Mucosa of rectum (tissue), 2 donors: ENCODE measurements around the gene IRAK1.
A peak's percentile ranks its signal among the peaks of the same experiment; 100 is the strongest.

ENCODE experiments used
- H3K27ac ChIP-seq, 2 donors: one replicate each; pipeline ENCODE4 v1.7.0; 2013; ENCODE audit warnings: inconsistent platforms in 2 of 2, low read depth in 2 of 2, low read length in 2 of 2
- H3K27me3 ChIP-seq, 2 donors: one replicate each; pipeline ENCODE4 v1.7.0; 2013; ENCODE audit warnings: low read length in 2 of 2; ENCODE audit not compliant: control insufficient read depth in 2 of 2, insufficient read depth in 2 of 2
- H3K36me3 ChIP-seq, 2 donors: one replicate each; pipeline ENCODE4 v1.7.0; 2013; ENCODE audit warnings: low read length in 2 of 2; ENCODE audit not compliant: control insufficient read depth in 2 of 2, insufficient read depth in 2 of 2
- H3K4me1 ChIP-seq, 2 donors: one replicate each; pipeline ENCODE4 v1.7.0; 2013; ENCODE audit warnings: low read length in 2 of 2, mild to moderate bottlenecking in 1 of 2; ENCODE audit not compliant: control insufficient read depth in 2 of 2, insufficient read depth in 2 of 2
- H3K4me3 ChIP-seq, 2 donors: one replicate each; pipeline ENCODE4 v1.7.0; 2013; ENCODE audit warnings: low read length in 2 of 2
- H3K9ac ChIP-seq, 2 donors: one replicate each; pipeline ENCODE4 v1.7.0; 2013; ENCODE audit warnings: low read length in 2 of 2, low read depth in 1 of 2, mild to moderate bottlenecking in 1 of 2
- H3K9me3 ChIP-seq, 2 donors: one replicate each; pipeline ENCODE4 v1.7.0; 2013; ENCODE audit warnings: low read length in 2 of 2; ENCODE audit not compliant: control insufficient read depth in 2 of 2
- donor health status: healthy.
- donor health status: Normal muscosa, but diverticular disease.

The IRAK1 gene

GRCh38 chrX:154030266-154030665, 10.6 kb upstream of the IRAK1 start:
- H3K36me3 ChIP-seq: peaks cover 11% of the 10 kb centered on the region in 2 donors
- no peak overlapping the region for H3K9ac ChIP-seq
- peaks cover 0 to 2% of the 10 kb centered on the region in 2 donors for H3K27me3 ChIP-seq
- H3K4me1 ChIP-seq: peaks cover 9 to 11% of the 10 kb centered on the region in 2 donors
- H3K9me3 ChIP-seq: no peaks in the 10 kb centered on the region
- H3K4me3 ChIP-seq: no peak overlapping the region
- H3K27ac ChIP-seq: no peak overlapping the region

- Histone ChIP-seq H3K4me1 (peaks cover 9 to 11% of the 10 kb centered on the region in 2 donors), H3K4me3 (no peak overlapping the region), H3K27ac (no peak overlapping the region), H3K36me3 (peaks cover 11% of the 10 kb centered on the region in 2 donors), H3K9me3 (no peaks in the 10 kb centered on the region), H3K9ac (no peak overlapping the region), H3K27me3 (peaks cover 0 to 2% of the 10 kb centered on the region in 2 donors)
These were observed 9.7 kb upstream of the IRAK1 start for GRCh38 chrX:154029439-154029838.

- Histone ChIP-seq H3K27me3 (peaks cover 0 to 2% of the 10 kb centered on the region in 2 donors), H3K9me3 (no peaks in the 10 kb centered on the region), H3K4me3 (no peak overlapping the region), H3K36me3 (peaks cover 11% of the 10 kb centered on the region in 2 donors), H3K9ac (no peak overlapping the region), H3K4me1 (peaks cover 9 to 11% of the 10 kb centered on the region in 2 donors), H3K27ac (peak overlapping the region in 1 of 2 donors; percentile 16)
These were observed 8.9 kb upstream of the IRAK1 start for GRCh38 chrX:154028502-154029184.

- Histone ChIP-seq H3K27me3 (peaks cover 0 to 2% of the 10 kb centered on the region in 2 donors), H3K9ac (no peak overlapping the region), H3K9me3 (no peaks in the 10 kb centered on the region), H3K27ac (no peak overlapping the region), H3K4me3 (no peak overlapping the region), H3K4me1 (peaks cover 9 to 11% of the 10 kb centered on the region in 2 donors), H3K36me3 (peaks cover 11% of the 10 kb centered on the region in 2 donors)
These were observed 8.3 kb upstream of the IRAK1 start for GRCh38 chrX:154027986-154028385.

- Histone ChIP-seq H3K9me3 (no peaks in the 10 kb centered on the region), H3K27me3 (peaks cover 2 to 5% of the 10 kb centered on the region in 2 donors), H3K4me1 (peaks cover 9 to 11% of the 10 kb centered on the region in 2 donors), H3K36me3 (peaks cover 9 to 10% of the 10 kb centered on the region in 2 donors), H3K4me3 (no peak overlapping the region), H3K9ac (no peak overlapping the region), H3K27ac (no peak overlapping the region)
These were observed 7.3 kb upstream of the IRAK1 start for GRCh38 chrX:154027022-154027402.

- H3K9ac ChIP-seq: no peak overlapping the region
- H3K9me3 ChIP-seq: no peaks in the 10 kb centered on the region
- H3K4me3 ChIP-seq: no peak overlapping the region
- peaks cover 3 to 4% of the 10 kb centered on the region in 2 donors for H3K36me3 ChIP-seq
- peaks cover 9 to 11% of the 10 kb centered on the region in 2 donors for H3K4me1 ChIP-seq
- no peak overlapping the region for H3K27ac ChIP-seq
- peaks cover under 1 to 6% of the 10 kb centered on the region in 2 donors for H3K27me3 ChIP-seq
These were observed 6.7 kb upstream of the IRAK1 start for GRCh38 chrX:154026136-154027021.

GRCh38 chrX:154025230-154025629, 5.5 kb upstream of the IRAK1 start:
- Histone ChIP-seq H3K36me3 (peaks cover 2 to 3% of the 10 kb centered on the region in 2 donors), H3K4me1 (peaks cover 13 to 16% of the 10 kb centered on the region in 2 donors), H3K9me3 (no peaks in the 10 kb centered on the region), H3K4me3 (no peak overlapping the region), H3K27ac (no peak overlapping the region), H3K27me3 (peaks cover 0 to 6% of the 10 kb centered on the region in 2 donors), H3K9ac (no peak overlapping the region)

- Histone ChIP-seq H3K9me3 (no peaks in the 10 kb centered on the region), H3K4me3 (no peak overlapping the region), H3K4me1 (peaks cover 12% of the 10 kb centered on the region in 2 donors), H3K9ac (no peak overlapping the region), H3K27ac (no peak overlapping the region), H3K27me3 (peaks cover 0 to 6% of the 10 kb centered on the region in 2 donors), H3K36me3 (peaks cover 2 to 3% of the 10 kb centered on the region in 2 donors)
These were observed 4.6 kb upstream of the IRAK1 start for GRCh38 chrX:154024271-154024670.

GRCh38 chrX:154023276-154024000, 3.7 kb upstream of the IRAK1 start:
- peaks cover under 1 to 2% of the 10 kb centered on the region in 2 donors for H3K36me3 ChIP-seq
- H3K4me1 ChIP-seq: peaks cover 4 to 12% of the 10 kb centered on the region in 2 donors
- no peak overlapping the region for H3K27ac ChIP-seq
- no peaks in the 10 kb centered on the region for H3K9me3 ChIP-seq
- no peak overlapping the region for H3K4me3 ChIP-seq
- peaks cover 0 to 6% of the 10 kb centered on the region in 2 donors for H3K27me3 ChIP-seq
- H3K9ac ChIP-seq: no peak overlapping the region
